Vagina (tissue), 2 donors: ENCODE data around the gene ZMIZ1. TPM values are rescaled to one million over a fixed set of nuclear protein-coding genes. Genes with fewer than 3 reads are reported as not detected.
A peak's percentile ranks its signal among the peaks of the same experiment; 100 is the strongest.

Experiments
- DNase-seq, 2 donors: peaks; one replicate each; pipeline ENCODE4 v3.0.0-alpha.2; 2017; ENCODE audit errors: extremely low spot score in 2 of 2
- H3K27ac ChIP-seq: fragments of 200-600 bp; sonication (generic); one replicate; pipeline ENCODE4 v1.5.1; 2019
- H3K27me3 ChIP-seq: fragments of 200-600 bp; sonication (generic); one replicate; pipeline ENCODE4 v1.5.1; 2019
- H3K36me3 ChIP-seq, 2 donors: fragments of 200-600 bp; sonication (generic); one replicate each; pipeline ENCODE4 v1.5.1; 2017 to 2019
- H3K4me1 ChIP-seq: fragments of 200-600 bp; sonication (generic); one replicate; pipeline ENCODE4 v1.5.1; 2019
- H3K4me3 ChIP-seq, 2 donors: fragments of 200-600 bp; sonication (generic); 1 replicate in 1 of 2; 2 replicates in 1 of 2; pipeline ENCODE4 v1.5.1; 2016 to 2019
- H3K9me3 ChIP-seq: fragments of 200-600 bp; sonication (generic); one replicate; pipeline ENCODE4 v1.5.1; 2019
- CTCF ChIP-seq, 3 experiments: fragments of 450-650 bp in 2 of 3; fragments of 200-600 bp in 1 of 3; sonication (generic) in 1 of 3; IDR thresholded peaks; one replicate each; pipeline ENCODE4 v1.5.1; 2017 to 2019; ENCODE audit warnings: antibody characterized with exemption in 3 of 3, mild to moderate bottlenecking in 2 of 3, moderate library complexity in 2 of 3
- POLR2A ChIP-seq, 2 donors: fragments of 450-650 bp; IDR thresholded peaks; one replicate each; pipeline ENCODE4 v1.6.1; 2017; ENCODE audit warnings: antibody characterized with exemption in 2 of 2, mild to moderate bottlenecking in 2 of 2, moderate library complexity in 2 of 2
- POLR2AphosphoS5 ChIP-seq, 2 donors: sonication (generic); formaldehyde crosslinking; IDR thresholded peaks; one replicate each; pipeline ENCODE4 v1.9.0; 2017; ENCODE audit warnings: antibody characterized with exemption in 2 of 2, mild to moderate bottlenecking in 2 of 2, low read depth in 1 of 2; ENCODE audit not compliant: insufficient read depth in 1 of 2
- intact Hi-C: fragments of 100-400 bp; cut with DNase I; formaldehyde crosslinking; loops from one replicate; pipeline ENCODE4 v1.15.1; 2023
- total RNA-seq: library from RNA; depleted of rRNA; stranded (reverse); fragments of >200 nt; gene quantifications from one replicate; pipeline ENCODE4 v1.2.3, GENCODE V29; 2016

ZMIZ1 gene
- total RNA-seq, 1 donor from 2014 or later, result 61.4 TPM

GRCh38 chr10:79105818-79106217, 37.1 kb downstream of the ZMIZ1 start:
- H3K4me1 ChIP-seq, result peaks cover 94% of the 10 kb centered on the region
- no peak for DNase-seq

DNA sequence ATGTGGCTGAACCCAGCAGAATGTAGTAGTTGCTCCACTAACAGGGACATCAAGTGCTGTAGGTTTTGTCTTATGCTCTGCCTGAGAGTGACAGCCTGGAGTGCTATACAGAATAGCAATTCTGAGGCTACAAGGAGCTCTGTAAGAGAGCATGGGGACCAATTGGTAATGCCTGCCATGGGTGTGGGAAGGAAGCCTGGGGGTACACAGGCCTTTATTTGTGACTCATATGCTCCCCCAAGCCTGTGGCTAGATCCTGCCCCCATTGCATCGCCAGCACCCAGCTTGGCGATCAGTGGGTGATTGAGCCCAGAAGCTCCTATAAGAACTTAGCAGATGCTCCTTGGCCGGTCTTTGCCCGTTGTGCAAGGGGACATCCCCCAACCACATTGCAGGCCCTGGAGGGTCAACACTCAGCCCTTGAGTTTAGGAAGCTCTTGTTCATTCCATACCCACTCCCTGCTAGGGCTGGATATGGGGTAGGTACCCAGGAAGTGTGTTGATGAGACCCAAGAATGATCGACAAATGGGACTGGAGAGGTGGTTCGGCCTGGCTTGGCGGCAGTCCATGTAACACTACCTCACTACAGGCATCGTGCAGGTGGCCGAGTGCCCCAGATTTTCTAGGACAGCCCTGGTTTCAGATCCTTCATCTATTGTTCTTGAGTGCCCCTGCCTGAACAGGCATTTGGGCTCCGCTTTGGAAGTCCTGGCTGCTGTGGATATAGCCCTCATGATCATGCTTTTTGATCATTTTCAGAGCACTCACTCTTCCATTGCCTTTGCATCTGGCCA, 37.7 kb downstream of the ZMIZ1 start:
- no peaks in the 10 kb centered on the region for H3K9me3 ChIP-seq
- H3K4me1 ChIP-seq, result peaks cover 94% of the 10 kb centered on the region
- H3K27ac ChIP-seq, result peak overlapping the region; percentile 94
- no peaks in the 10 kb centered on the region for H3K27me3 ChIP-seq
- no peak overlapping the region for H3K4me3 ChIP-seq
- no peak for TF ChIP-seq POLR2A (IDR thresholded peaks at IDR 0.05)
- H3K36me3 ChIP-seq, result no peaks in the 10 kb centered on the region
- intact Hi-C loops, result no loop called here
- DNase-seq, result no peak

More at GRCh38 chr10:79105818-79106217, 37.1 kb downstream of the ZMIZ1 start:
- TF ChIP-seq POLR2AphosphoS5 (IDR thresholded peaks at IDR 0.05; ENCODE audit: insufficient read depth in 1 of 2, low read depth in 1 of 2), result no peak
- TF ChIP-seq POLR2A (IDR thresholded peaks at IDR 0.05), result no peak
- Histone ChIP-seq H3K36me3 (no peaks in the 10 kb centered on the region), H3K9me3 (no peaks in the 10 kb centered on the region), H3K27me3 (no peaks in the 10 kb centered on the region), H3K27ac (peak overlapping the region; percentile 94), H3K4me3 (no peak overlapping the region)
- intact Hi-C loops, result no loop called here

DNA sequence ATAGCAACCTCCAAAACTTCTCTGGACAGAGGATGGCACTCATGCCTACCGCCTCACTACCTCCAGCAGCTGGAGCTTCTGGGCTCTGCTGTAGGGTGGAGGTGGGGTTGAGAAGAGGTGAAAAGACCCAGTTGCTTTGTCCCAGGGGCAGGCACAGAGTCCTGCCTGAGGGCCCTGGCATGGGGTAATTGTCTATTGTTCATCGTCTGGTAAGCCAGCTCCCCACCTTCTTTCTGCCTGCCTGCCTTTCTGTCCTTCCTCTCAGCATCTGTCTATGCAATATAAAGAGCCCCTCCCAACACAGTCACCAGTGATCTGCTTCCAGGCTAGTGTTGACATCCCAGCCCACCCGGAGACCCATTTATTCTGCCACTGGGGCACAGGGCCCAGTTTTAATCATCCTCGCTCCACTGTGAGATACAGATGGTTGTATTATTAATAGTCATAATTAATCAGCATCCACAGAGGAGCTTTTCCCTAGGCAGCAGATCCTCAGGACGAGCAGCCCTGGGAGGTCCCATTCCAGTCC, 39.0 kb downstream of the ZMIZ1 start:
- DNase-seq, result no peak
- Histone ChIP-seq H3K9me3 (no peaks in the 10 kb centered on the region), H3K27me3 (no peaks in the 10 kb centered on the region), H3K27ac (peak overlapping the region; percentile 46), H3K4me3 (no peak overlapping the region), H3K4me1 (peaks cover 94% of the 10 kb centered on the region), H3K36me3 (no peaks in the 10 kb centered on the region)
- TF ChIP-seq POLR2A (IDR thresholded peaks at IDR 0.05) (no peak), CTCF (IDR thresholded peaks at IDR 0.05) (no peak), POLR2AphosphoS5 (IDR thresholded peaks at IDR 0.05; ENCODE audit: insufficient read depth in 1 of 2, low read depth in 1 of 2) (no peak)
- intact Hi-C loops, result no loop called here

DNA sequence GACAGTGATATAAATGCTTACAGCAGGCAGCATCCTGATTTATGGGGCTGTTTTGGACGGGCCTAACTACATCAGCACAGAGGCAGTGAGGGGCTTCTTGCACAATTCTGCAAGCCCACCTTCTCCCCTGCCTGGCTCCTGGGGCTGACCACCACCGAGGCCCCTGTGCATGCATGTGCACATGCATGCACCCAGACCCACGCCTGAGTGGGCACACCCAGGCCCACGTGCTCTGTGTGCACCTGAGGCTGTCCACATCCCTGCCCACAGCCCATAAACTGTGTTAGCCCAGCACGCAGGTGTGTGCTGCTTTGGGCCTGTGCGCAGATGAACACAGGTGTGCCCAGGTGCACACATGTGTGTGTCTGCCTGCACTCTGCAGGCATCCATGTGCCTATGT, 40.0 kb downstream of the ZMIZ1 start:
- Histone ChIP-seq H3K4me1 (peaks cover 94% of the 10 kb centered on the region), H3K27ac (no peak overlapping the region), H3K36me3 (no peaks in the 10 kb centered on the region), H3K9me3 (no peaks in the 10 kb centered on the region), H3K4me3 (no peak overlapping the region), H3K27me3 (no peaks in the 10 kb centered on the region)
- intact Hi-C loops, result no loop called here
- TF ChIP-seq CTCF (IDR thresholded peaks at IDR 0.05), result no peak
- TF ChIP-seq POLR2A (IDR thresholded peaks at IDR 0.05), result no peak
- no peak for TF ChIP-seq POLR2AphosphoS5 (IDR thresholded peaks at IDR 0.05; ENCODE audit: insufficient read depth in 1 of 2, low read depth in 1 of 2)
- DNase-seq, result no peak

GRCh38 chr10:79111427-79111826, 42.7 kb downstream of the ZMIZ1 start:
- DNase-seq, result no peak
- TF ChIP-seq POLR2AphosphoS5 (IDR thresholded peaks at IDR 0.05; ENCODE audit: insufficient read depth in 1 of 2, low read depth in 1 of 2), result no peak
- no peak for TF ChIP-seq POLR2A (IDR thresholded peaks at IDR 0.05)
- no peak for TF ChIP-seq CTCF (IDR thresholded peaks at IDR 0.05)
- intact Hi-C loops, result no loop called here
- Histone ChIP-seq H3K4me3 (no peak overlapping the region), H3K9me3 (no peaks in the 10 kb centered on the region), H3K27me3 (no peaks in the 10 kb centered on the region), H3K4me1 (peaks cover 94% of the 10 kb centered on the region), H3K36me3 (no peaks in the 10 kb centered on the region), H3K27ac (peak overlapping the region; percentile 79)
